ENCODE data around the gene COL4A2.

GRCh38 chr13:110270507-110270906, 36.6 kb upstream of the COL4A2 start:
- TF ChIP-seq POLR2A (IDR thresholded peaks at IDR 0.05) (no peak), CTCF (IDR thresholded peaks at IDR 0.05) (no peak)
